ENCODE results near the gene JAK1.

The JAK1 gene

DNA sequence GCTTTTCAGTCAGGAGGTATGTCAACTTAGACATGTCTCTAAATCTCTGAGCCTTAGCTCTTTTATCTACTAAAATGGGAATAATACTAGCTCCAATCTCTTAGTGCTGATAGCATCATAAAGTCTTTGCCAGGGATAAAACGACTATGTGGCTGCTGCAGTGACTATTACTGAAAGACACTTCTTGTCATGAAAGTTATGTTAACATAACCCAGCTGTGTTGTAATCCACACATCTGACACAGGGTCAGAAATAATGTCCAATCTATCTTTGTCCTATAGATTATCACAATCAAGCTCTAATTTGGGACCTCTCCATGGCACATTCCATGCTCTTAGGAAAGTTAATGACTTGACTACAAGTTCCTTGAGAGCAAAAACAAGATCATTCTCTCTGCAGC lies 62.8 kb downstream of the JAK1 start:
- no peak overlapping the region for H3K27ac ChIP-seq
- TF ChIP-seq, protein P1, sequence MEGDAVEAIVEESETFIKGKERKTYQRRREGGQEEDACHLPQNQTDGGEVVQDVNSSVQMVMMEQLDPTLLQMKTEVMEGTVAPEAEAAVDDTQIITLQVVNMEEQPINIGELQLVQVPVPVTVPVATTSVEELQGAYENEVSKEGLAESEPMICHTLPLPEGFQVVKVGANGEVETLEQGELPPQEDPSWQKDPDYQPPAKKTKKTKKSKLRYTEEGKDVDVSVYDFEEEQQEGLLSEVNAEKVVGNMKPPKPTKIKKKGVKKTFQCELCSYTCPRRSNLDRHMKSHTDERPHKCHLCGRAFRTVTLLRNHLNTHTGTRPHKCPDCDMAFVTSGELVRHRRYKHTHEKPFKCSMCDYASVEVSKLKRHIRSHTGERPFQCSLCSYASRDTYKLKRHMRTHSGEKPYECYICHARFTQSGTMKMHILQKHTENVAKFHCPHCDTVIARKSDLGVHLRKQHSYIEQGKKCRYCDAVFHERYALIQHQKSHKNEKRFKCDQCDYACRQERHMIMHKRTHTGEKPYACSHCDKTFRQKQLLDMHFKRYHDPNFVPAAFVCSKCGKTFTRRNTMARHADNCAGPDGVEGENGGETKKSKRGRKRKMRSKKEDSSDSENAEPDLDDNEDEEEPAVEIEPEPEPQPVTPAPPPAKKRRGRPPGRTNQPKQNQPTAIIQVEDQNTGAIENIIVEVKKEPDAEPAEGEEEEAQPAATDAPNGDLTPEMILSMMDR (conservative IDR thresholded peaks at IDR 0.05), result no peak

DNA sequence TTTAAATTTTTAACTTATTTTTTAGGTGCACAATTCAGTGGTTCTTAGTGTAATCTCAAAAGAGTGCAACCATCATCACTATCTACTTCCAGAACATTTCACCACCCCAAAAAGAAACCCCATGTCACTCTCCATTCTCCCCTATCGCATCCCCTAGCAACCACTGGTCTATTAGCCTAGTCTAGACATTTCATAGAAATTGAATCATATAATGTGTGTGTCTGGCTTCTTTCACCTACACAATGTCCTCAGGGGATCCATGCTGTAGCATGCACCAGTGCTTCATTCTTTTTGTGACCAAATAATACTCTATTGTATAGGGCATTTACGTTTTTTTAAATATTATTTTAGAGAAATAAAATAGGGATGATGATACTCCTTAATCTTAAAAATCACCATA lies 64.7 kb downstream of the JAK1 start:
- TF ChIP-seq, protein P1 (conservative IDR thresholded peaks at IDR 0.05), result no peak
- H3K27ac ChIP-seq, result no peak overlapping the region

GRCh38 chr1:64900916-64901315 lies 65.4 kb downstream of the JAK1 start:
- TF ChIP-seq, protein P1 (conservative IDR thresholded peaks at IDR 0.05), result no peak

GRCh38 chr1:64898107-64898861 lies 68.1 kb downstream of the JAK1 start:
- H3K27ac ChIP-seq, result no peak overlapping the region
- TF ChIP-seq, protein P1 (conservative IDR thresholded peaks at IDR 0.05), result no peak

More at GRCh38 chr1:64900916-64901315, 65.4 kb downstream of the JAK1 start:
- no peak overlapping the region for H3K27ac ChIP-seq

DNA sequence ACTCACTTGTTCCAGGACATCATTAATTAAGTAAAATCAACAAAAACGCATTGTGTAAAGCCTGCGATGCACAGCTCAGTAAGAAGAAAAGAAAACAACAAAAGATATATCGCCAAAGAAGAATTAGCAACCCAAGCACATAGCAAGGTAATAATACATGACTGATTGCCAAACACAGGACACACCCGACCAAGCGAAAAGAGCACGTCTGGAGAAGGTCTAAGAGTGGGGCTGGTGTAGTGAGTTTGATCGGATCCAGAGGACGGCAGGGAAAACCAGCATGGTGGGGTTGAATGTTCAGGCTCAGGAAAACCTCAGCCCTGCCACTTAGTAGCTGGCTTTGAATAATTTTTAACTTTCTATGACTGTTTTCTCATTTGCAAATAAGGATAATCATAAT lies 69.8 kb downstream of the JAK1 start:
- no peak overlapping the region for H3K27ac ChIP-seq
- TF ChIP-seq, protein P1 (conservative IDR thresholded peaks at IDR 0.05), result no peak

- TF ChIP-seq, protein P1 (conservative IDR thresholded peaks at IDR 0.05), result no peak
- H3K27ac ChIP-seq, result no peak overlapping the region
Measured at GRCh38 chr1:64895500-64895899, 70.8 kb downstream of the JAK1 start.

GRCh38 chr1:64894438-64895196 lies 71.7 kb downstream of the JAK1 start:
- no peak overlapping the region for H3K27ac ChIP-seq
- TF ChIP-seq, protein P1 (conservative IDR thresholded peaks at IDR 0.05), result no peak

Measured in VCaP (cell line).